ENCODE data around the gene AQP7. TPM values are rescaled to one million over a fixed set of nuclear protein-coding genes. Genes with fewer than 3 reads are reported as not detected.

Gene AQP7
- total RNA-seq, 1 experiment from 2014 or later = 0.59 TPM

DNA sequence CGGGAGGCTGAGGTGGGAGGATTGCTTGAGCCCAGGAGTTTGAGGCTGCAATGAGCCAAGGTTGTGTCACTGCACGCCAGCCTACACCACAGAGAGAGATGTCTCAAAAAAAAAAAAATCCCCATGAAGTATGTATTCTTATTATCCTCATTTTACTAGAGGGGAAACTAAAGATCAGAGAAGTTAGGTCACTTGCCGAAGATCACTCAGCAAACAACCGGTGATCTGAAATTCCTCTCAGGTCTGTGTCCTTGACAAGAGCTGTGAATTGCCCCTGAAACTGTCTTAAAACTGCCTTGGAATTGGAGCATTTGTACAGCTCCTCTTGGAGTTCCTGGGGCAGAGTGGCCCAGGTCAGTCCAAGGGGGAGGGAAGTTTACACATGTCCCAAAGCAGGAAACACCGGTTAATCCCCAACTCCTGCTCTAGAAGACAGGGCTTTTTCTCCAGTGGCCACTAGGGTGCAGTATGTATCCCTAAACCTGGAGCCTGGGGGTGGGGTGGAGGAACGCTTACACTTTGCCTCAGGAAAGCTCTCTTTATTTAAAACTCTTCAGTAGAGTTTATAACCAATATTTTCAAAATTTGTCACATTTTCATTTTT, 27.6 kb downstream of the AQP7 start:
- ChIA-PET CTCF (interaction anchor here (0.7 to 2.1 kb wide), 6 partner anchors 41 to 249 kb away, joined by 3 to 13 read pairs (median 6); partner anchors contain the start of gene AQP3), POLR2A (ENCODE audit: unreplicated experiment) (interaction anchor here (0.6 to 0.7 kb wide), 2 partner anchors 15 to 84 kb away, joined by 6 to 12 read pairs; partner anchors contain the start of gene NFX1)
- H3F3A ChIP-seq (ENCODE audit: insufficient read depth, low read depth) = no peaks in the 10 kb centered on the region
- H2AFZ ChIP-seq = no peak overlapping the region
- no peak overlapping the region for H3K4me2 ChIP-seq
- DNase-seq = peak; percentile 61 to 63
- H3K9me3 ChIP-seq (ENCODE audit: insufficient read depth, low read depth) = no peaks in the 10 kb centered on the region
- no TSS peak for BruUV-seq (replicated peaks)
- no peaks in the 10 kb centered on the region for H3K79me2 ChIP-seq (ENCODE audit: low read depth)
- no peaks in the 10 kb centered on the region for H3K36me3 ChIP-seq (ENCODE audit: low read depth)
- no peak for TF ChIP-seq EZH2 (IDR thresholded peaks at IDR 0.05; ENCODE audit: low read depth)
- TF ChIP-seq, protein P1, sequence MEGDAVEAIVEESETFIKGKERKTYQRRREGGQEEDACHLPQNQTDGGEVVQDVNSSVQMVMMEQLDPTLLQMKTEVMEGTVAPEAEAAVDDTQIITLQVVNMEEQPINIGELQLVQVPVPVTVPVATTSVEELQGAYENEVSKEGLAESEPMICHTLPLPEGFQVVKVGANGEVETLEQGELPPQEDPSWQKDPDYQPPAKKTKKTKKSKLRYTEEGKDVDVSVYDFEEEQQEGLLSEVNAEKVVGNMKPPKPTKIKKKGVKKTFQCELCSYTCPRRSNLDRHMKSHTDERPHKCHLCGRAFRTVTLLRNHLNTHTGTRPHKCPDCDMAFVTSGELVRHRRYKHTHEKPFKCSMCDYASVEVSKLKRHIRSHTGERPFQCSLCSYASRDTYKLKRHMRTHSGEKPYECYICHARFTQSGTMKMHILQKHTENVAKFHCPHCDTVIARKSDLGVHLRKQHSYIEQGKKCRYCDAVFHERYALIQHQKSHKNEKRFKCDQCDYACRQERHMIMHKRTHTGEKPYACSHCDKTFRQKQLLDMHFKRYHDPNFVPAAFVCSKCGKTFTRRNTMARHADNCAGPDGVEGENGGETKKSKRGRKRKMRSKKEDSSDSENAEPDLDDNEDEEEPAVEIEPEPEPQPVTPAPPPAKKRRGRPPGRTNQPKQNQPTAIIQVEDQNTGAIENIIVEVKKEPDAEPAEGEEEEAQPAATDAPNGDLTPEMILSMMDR (conservative IDR thresholded peaks at IDR 0.05) = peak; percentile 79
- H3K4me1 ChIP-seq (replicated peaks; ENCODE audit: insufficient read depth) = peaks cover 6% of the 10 kb centered on the region; the same call in 1 of the 2 replicates
- no peaks in the 10 kb centered on the region for H3K27me3 ChIP-seq (ENCODE audit: insufficient read depth, low read depth)
- intact Hi-C loops (cut with micrococcal nuclease; ENCODE audit: unreplicated experiment) = loop anchor here (1.0 to 10.0 kb wide), 3 partner anchors 70 to 92 kb away; partner anchors contain the start of gene NFX1
- H3K4me3 ChIP-seq = no peak overlapping the region
- H4K20me1 ChIP-seq (ENCODE audit: insufficient read depth) = no peaks in the 10 kb centered on the region
- H3K9me2 ChIP-seq (ENCODE audit: insufficient read depth) = no peaks in the 10 kb centered on the region
- H3K27ac ChIP-seq = no peak overlapping the region

DNA sequence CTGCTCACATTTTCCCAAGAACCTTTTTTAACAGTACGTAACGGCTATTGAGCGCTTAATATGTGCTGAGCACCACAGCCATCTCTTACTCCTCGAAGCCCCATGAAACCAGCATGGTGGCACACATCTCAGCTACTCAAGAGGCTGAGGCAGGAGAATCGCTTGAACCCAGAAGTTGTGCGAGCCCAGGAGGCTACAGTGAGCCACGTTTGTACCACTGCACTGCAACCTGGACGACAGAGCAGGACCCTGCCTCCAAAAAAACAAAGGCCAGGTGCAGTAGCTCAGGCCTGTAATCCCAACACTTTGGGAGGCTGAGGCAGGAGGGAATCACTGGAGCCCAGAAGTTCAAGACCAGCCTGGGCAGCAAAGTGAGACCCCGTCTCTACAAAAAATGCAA, 28.2 kb downstream of the AQP7 start:
- no peaks in the 10 kb centered on the region for H4K20me1 ChIP-seq (ENCODE audit: insufficient read depth)
- BruUV-seq (replicated peaks) = no TSS peak
- CTCF ChIA-PET = interaction anchor here (0.9 to 2.1 kb wide), 3 partner anchors 79 to 250 kb away, joined by 3 to 13 read pairs (median 7); no protein-coding TSS in a partner anchor
- peaks cover 6% of the 10 kb centered on the region; the same call in 1 of the 2 replicates for H3K4me1 ChIP-seq (replicated peaks; ENCODE audit: insufficient read depth)
- no peaks in the 10 kb centered on the region for H3K36me3 ChIP-seq (ENCODE audit: low read depth)
- no peaks in the 10 kb centered on the region for H3F3A ChIP-seq (ENCODE audit: insufficient read depth, low read depth)
- H3K4me3 ChIP-seq = no peak overlapping the region
- H3K9me2 ChIP-seq (ENCODE audit: insufficient read depth) = no peaks in the 10 kb centered on the region
- H3K79me2 ChIP-seq (ENCODE audit: low read depth) = no peaks in the 10 kb centered on the region
- POLR2A ChIA-PET (ENCODE audit: unreplicated experiment) = interaction anchor here (0.8 kb wide), 1 partner anchor 190 kb away, joined by 7 read pairs; no protein-coding TSS in a partner anchor
- H2AFZ ChIP-seq = no peak overlapping the region
- intact Hi-C loops (cut with micrococcal nuclease; ENCODE audit: unreplicated experiment) = loop anchor here (2.0 to 10.0 kb wide), 2 partner anchors 71 to 79 kb away; partner anchors contain the start of gene NFX1
- H3K4me2 ChIP-seq = no peak overlapping the region
- TF ChIP-seq EZH2 (IDR thresholded peaks at IDR 0.05; ENCODE audit: low read depth) = no peak
- TF ChIP-seq, protein P1 (conservative IDR thresholded peaks at IDR 0.05) = no peak
- DNase-seq = no peak
- no peaks in the 10 kb centered on the region for H3K9me3 ChIP-seq (ENCODE audit: insufficient read depth, low read depth)
- H3K27ac ChIP-seq = no peak overlapping the region
- H3K27me3 ChIP-seq (ENCODE audit: insufficient read depth, low read depth) = no peaks in the 10 kb centered on the region

DNA sequence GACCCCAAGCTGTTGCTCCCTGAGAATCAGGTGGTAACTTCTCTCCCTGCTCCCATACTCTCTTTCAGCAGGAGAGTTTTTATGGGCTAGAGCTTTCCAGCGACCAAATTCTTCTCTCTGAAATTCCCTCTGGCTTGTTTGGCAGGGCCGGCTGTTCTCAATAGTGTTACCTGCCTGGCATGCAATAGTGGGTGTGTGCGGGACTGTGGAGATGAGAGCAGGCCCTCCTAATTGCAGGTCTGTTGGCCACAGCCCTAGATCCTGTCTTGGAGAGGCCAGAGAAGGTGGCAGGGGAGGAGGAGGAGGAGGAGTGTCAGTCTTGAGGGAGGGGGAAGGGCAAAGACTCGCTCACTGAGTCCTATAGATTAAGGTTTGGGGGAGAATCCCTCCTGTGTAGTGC, 29.5 kb downstream of the AQP7 start:
- POLR2A ChIA-PET (ENCODE audit: unreplicated experiment) = no interaction called here
- H3K9me3 ChIP-seq (ENCODE audit: insufficient read depth, low read depth) = no peaks in the 10 kb centered on the region
- no peaks in the 10 kb centered on the region for H4K20me1 ChIP-seq (ENCODE audit: insufficient read depth)
- no peak overlapping the region for H3K27ac ChIP-seq
- no peak for DNase-seq
- peaks cover 6% of the 10 kb centered on the region; the same call in 1 of the 2 replicates for H3K4me1 ChIP-seq (replicated peaks; ENCODE audit: insufficient read depth)
- TF ChIP-seq, protein P1 (conservative IDR thresholded peaks at IDR 0.05) = no peak
- no peak for TF ChIP-seq EZH2 (IDR thresholded peaks at IDR 0.05; ENCODE audit: low read depth)
- intact Hi-C loops (cut with micrococcal nuclease; ENCODE audit: unreplicated experiment) = loop anchor here (10.0 kb wide), 1 partner anchor 78 kb away; the partner anchor contains the start of gene NFX1
- no peak overlapping the region for H3K4me3 ChIP-seq
- H3K9me2 ChIP-seq (ENCODE audit: insufficient read depth) = no peaks in the 10 kb centered on the region
- no peak overlapping the region for H2AFZ ChIP-seq
- no peaks in the 10 kb centered on the region for H3K27me3 ChIP-seq (ENCODE audit: insufficient read depth, low read depth)
- CTCF ChIA-PET = interaction anchor here (0.6 kb wide), 1 partner anchor 79 kb away, joined by 3 read pairs; no protein-coding TSS in a partner anchor
- no peaks in the 10 kb centered on the region for H3K36me3 ChIP-seq (ENCODE audit: low read depth)
- BruUV-seq (replicated peaks) = no TSS peak
- H3K79me2 ChIP-seq (ENCODE audit: low read depth) = no peaks in the 10 kb centered on the region
- H3K4me2 ChIP-seq = no peak overlapping the region
- H3F3A ChIP-seq (ENCODE audit: insufficient read depth, low read depth) = no peaks in the 10 kb centered on the region
